Small intestine (tissue), 7 donors: ENCODE data around the gene PRRT4. TPM values are rescaled to one million over a fixed set of nuclear protein-coding genes. Genes with fewer than 3 reads are reported as not detected.

Experiments used
- DNase-seq, 2 donors: peaks; one replicate each; pipeline versions ENCODE4 v3.0.0 to v3.0.0-alpha.2; 2013
- FAIRE-seq: peaks from 2 replicates; lab custom pipeline; 2012; peaks lifted over from hg19 to GRCh38; lab: Jason Lieb, UNC
- H3K27ac ChIP-seq, 3 donors: one replicate each; pipeline ENCODE4 v1.5.1; 2013; ENCODE audit warnings: low read length in 2 of 3, mild to moderate bottlenecking in 2 of 3, control low read depth in 1 of 3, inconsistent platforms in 1 of 3, low read depth in 1 of 3, moderate library complexity in 1 of 3
- H3K27me3 ChIP-seq, 3 donors: one replicate each; pipeline ENCODE4 v1.6.1; 2013; ENCODE audit warnings: low read length in 3 of 3, inconsistent platforms in 1 of 3; ENCODE audit not compliant: control insufficient read depth in 3 of 3, insufficient read depth in 3 of 3
- H3K36me3 ChIP-seq, 3 donors: one replicate each; pipeline ENCODE4 v1.6.1; 2013; ENCODE audit warnings: low read length in 3 of 3, inconsistent platforms in 1 of 3, low read depth in 1 of 3, mild to moderate bottlenecking in 1 of 3, moderate library complexity in 1 of 3; ENCODE audit not compliant: control insufficient read depth in 3 of 3, insufficient read depth in 2 of 3
- H3K4me1 ChIP-seq, 3 donors: one replicate each; pipeline ENCODE4 v1.6.1; 2013; ENCODE audit warnings: low read length in 2 of 3, inconsistent platforms in 1 of 3, low read depth in 1 of 3, mild to moderate bottlenecking in 1 of 3, moderate library complexity in 1 of 3; ENCODE audit not compliant: control insufficient read depth in 3 of 3, insufficient read depth in 2 of 3
- H3K4me3 ChIP-seq, 3 donors: one replicate each; pipeline ENCODE4 v1.5.1; 2013; ENCODE audit warnings: low read length in 3 of 3, control low read depth in 1 of 3, inconsistent platforms in 1 of 3, low read depth in 1 of 3, mild to moderate bottlenecking in 1 of 3, moderate library complexity in 1 of 3
- H3K9me3 ChIP-seq, 2 donors: one replicate each; pipeline ENCODE4 v1.6.1; 2013; ENCODE audit warnings: low read depth in 1 of 2, low read length in 1 of 2; ENCODE audit not compliant: control insufficient read depth in 2 of 2, insufficient read depth in 1 of 2
- WGBS, 3 donors: extraction: QIAGEN DNeasy Blood & Tissue Kit; methylation state at CpG; one replicate each; pipeline ENCODE4 v1.1.7; 2013; 5-methylcytosine and 5-hydroxymethylcytosine counted together
- polyA plus RNA-seq, 4 donors: library from polyadenylated mRNA; stranded (reverse) in 3 of 4; unstranded in 1 of 4; fragments of 200-250 nt in 3 of 4; fragments of 120-200 nt in 1 of 4; gene quantifications; one replicate each; pipeline versions ENCODE4 v1.2.1 to v1.2.3, GENCODE V29; 2013
- donor health status: healthy with polysubstance abuse.
- donor health status: control.
- donor health status: control.
- donor health status: Bipolar disorder and iron deficiency.
- donor health status: healthy.

Gene PRRT4
- polyA plus RNA-seq, 4 donors, result 0.49 to 1.3 TPM; not detected in 2

- FAIRE-seq, result no peak
- peak overlapping the region in 1 of 3 donors; percentile 61 for H3K4me3 ChIP-seq
- WGBS, 3 donors, result 30 to 44% (median 43%) methylated on average over 14 to 17 of the region's 17 CpGs
- peaks cover 0 to 22% (median 0%) of the 10 kb centered on the region in 3 donors for H3K27me3 ChIP-seq
- H3K36me3 ChIP-seq, result peaks cover 0 to 12% (median 0%) of the 10 kb centered on the region in 3 donors
- H3K9me3 ChIP-seq, result no peaks in the 10 kb centered on the region
- H3K4me1 ChIP-seq, result peaks cover 0 to 19% (median 3%) of the 10 kb centered on the region in 3 donors
- H3K27ac ChIP-seq, result no peak overlapping the region
- peak; percentile 17 to 46 for DNase-seq
These were observed 45.1 kb upstream of the PRRT4 start for GRCh38 chr7:128406314-128407232.

- 0 to 1% (median 0%) methylated on average over 32 to 106 of the region's 107 CpGs for WGBS, 3 donors
- H3K27ac ChIP-seq, result no peak overlapping the region
These were observed 44.2 kb upstream of the PRRT4 start for GRCh38 chr7:128405471-128406313.

GRCh38 chr7:128404886-128405470 is 43.5 kb upstream of the PRRT4 start:
- Histone ChIP-seq H3K27ac (no peak overlapping the region), H3K27me3 (peaks cover 0 to 22% (median 0%) of the 10 kb centered on the region in 3 donors), H3K4me3 (peak overlapping the region; percentile 52 to 61 (median 52)), H3K4me1 (peaks cover 0 to 11% (median 3%) of the 10 kb centered on the region in 3 donors), H3K36me3 (peaks cover 2 to 28% (median 4%) of the 10 kb centered on the region in 3 donors), H3K9me3 (no peaks in the 10 kb centered on the region)
- 48 to 61% (median 55%) methylated on average over 12 to 13 of the region's 13 CpGs for WGBS, 3 donors
- DNase-seq (no peak), FAIRE-seq (no peak)

More at GRCh38 chr7:128405471-128406313, 44.2 kb upstream of the PRRT4 start:
- H3K4me3 ChIP-seq, result peak overlapping the region; percentile 52 to 61 (median 52)
- H3K27me3 ChIP-seq, result peaks cover 0 to 22% (median 0%) of the 10 kb centered on the region in 3 donors
- peaks cover 0 to 18% (median 3%) of the 10 kb centered on the region in 3 donors for H3K4me1 ChIP-seq
- no peak for FAIRE-seq
- DNase-seq, result peak; percentile 44 to 70
- H3K9me3 ChIP-seq, result no peaks in the 10 kb centered on the region
- H3K36me3 ChIP-seq, result peaks cover 0 to 21% (median 3%) of the 10 kb centered on the region in 3 donors

- peaks cover 0 to 9% (median 3%) of the 10 kb centered on the region in 3 donors for H3K4me1 ChIP-seq
- no peak overlapping the region for H3K27ac ChIP-seq
- H3K9me3 ChIP-seq, result no peaks in the 10 kb centered on the region
- peaks cover 2 to 32% (median 4%) of the 10 kb centered on the region in 3 donors for H3K36me3 ChIP-seq
- FAIRE-seq (no peak), DNase-seq (no peak)
- peaks cover 0 to 20% (median 0%) of the 10 kb centered on the region in 3 donors for H3K27me3 ChIP-seq
- H3K4me3 ChIP-seq, result no peak overlapping the region
- 84 to 87% (median 84%) methylated on average over 9 of the region's 9 CpGs for WGBS, 3 donors
These were observed 42.7 kb upstream of the PRRT4 start for GRCh38 chr7:128404143-128404681.

GRCh38 chr7:128403676-128404075 is 42.2 kb upstream of the PRRT4 start:
- H3K36me3 ChIP-seq, result peaks cover 2 to 33% (median 4%) of the 10 kb centered on the region in 3 donors
- WGBS, 3 donors, result 88 to 90% (median 89%) methylated on average over 5 of the region's 5 CpGs
- H3K4me3 ChIP-seq, result no peak overlapping the region
- H3K4me1 ChIP-seq, result peaks cover 0 to 4% (median 3%) of the 10 kb centered on the region in 3 donors
- no peaks in the 10 kb centered on the region for H3K9me3 ChIP-seq
- no peak overlapping the region for H3K27ac ChIP-seq
- peaks cover 0 to 14% (median 0%) of the 10 kb centered on the region in 3 donors for H3K27me3 ChIP-seq
- DNase-seq, result no peak
- no peak for FAIRE-seq

- no peak overlapping the region for H3K27ac ChIP-seq
- FAIRE-seq (no peak), DNase-seq (no peak)
- peaks cover 2 to 41% (median 6%) of the 10 kb centered on the region in 3 donors for H3K36me3 ChIP-seq
- peaks cover 0 to 7% (median 0%) of the 10 kb centered on the region in 3 donors for H3K27me3 ChIP-seq
- no peak overlapping the region for H3K4me3 ChIP-seq
- WGBS, 3 donors, result 77 to 93% (median 78%) methylated on average over 2 of the region's 2 CpGs
- no peaks in the 10 kb centered on the region for H3K9me3 ChIP-seq
- peaks cover 0 to 4% (median 0%) of the 10 kb centered on the region in 3 donors for H3K4me1 ChIP-seq
These were observed 40.9 kb upstream of the PRRT4 start for GRCh38 chr7:128402356-128402755.

GRCh38 chr7:128400566-128400965 is 39.1 kb upstream of the PRRT4 start:
- peaks cover 0 to 3% (median 0%) of the 10 kb centered on the region in 3 donors for H3K27me3 ChIP-seq
- H3K4me3 ChIP-seq, result no peak overlapping the region
- H3K36me3 ChIP-seq, result peaks cover 2 to 56% (median 6%) of the 10 kb centered on the region in 3 donors
- no peaks in the 10 kb centered on the region for H3K9me3 ChIP-seq
- DNase-seq (no peak), FAIRE-seq (no peak)
- no peak overlapping the region for H3K27ac ChIP-seq
- peaks cover 0 to 4% (median 0%) of the 10 kb centered on the region in 3 donors for H3K4me1 ChIP-seq
- WGBS, 3 donors, result 85 to 91% (median 88%) methylated on average over 5 of the region's 5 CpGs
